Activated naive CD4-positive, alpha-beta T cell treated with anti-CD3 and anti-CD28 coated beads for 36 hours (primary cell): ENCODE results near the gene ACAD9. TPM values are rescaled to one million over a fixed set of nuclear protein-coding genes. Genes with fewer than 3 reads are reported as not detected.

Experiments used
- CTCF ChIA-PET: fragments of 350-600 bp; sonication (Branson Sonifier 250); formaldehyde crosslinking; loops from one replicate; lab custom pipeline; 2021; ENCODE audit warnings: antibody characterized with exemption; lab: Charles Lee
- DNase-seq: peaks from one replicate; pipeline ENCODE4 v3.0.0-alpha.2; 2020
- H3K27ac Mint-ChIP-seq: one replicate; pipeline ENCODE4 v1.8.0; 2021; ENCODE audit warnings: mild to moderate bottlenecking, mixed read lengths
- H3K27me3 Mint-ChIP-seq: one replicate; pipeline ENCODE4 v1.8.0; 2021; ENCODE audit warnings: low read depth, mixed read lengths
- H3K36me3 Mint-ChIP-seq: one replicate; pipeline ENCODE4 v1.8.0; 2021; ENCODE audit warnings: low read depth, mixed read lengths
- H3K4me1 Mint-ChIP-seq: one replicate; pipeline ENCODE4 v1.8.0; 2021; ENCODE audit warnings: low read depth, mixed read lengths
- H3K4me3 Mint-ChIP-seq: one replicate; pipeline ENCODE4 v1.8.0; 2021; ENCODE audit warnings: mild to moderate bottlenecking, moderate library complexity, mixed read lengths
- H3K9me3 Mint-ChIP-seq: one replicate; pipeline ENCODE4 v1.8.0; 2021; ENCODE audit warnings: mixed read lengths
- intact Hi-C: fragments of 100-400 bp; cut with micrococcal nuclease; formaldehyde crosslinking; loops from one replicate; pipeline ENCODE4 v1.15.1; 2023
- total RNA-seq, 2 experiments: library from RNA; stranded (reverse); gene quantifications; one replicate each; pipeline ENCODE4 v1.2.3, GENCODE V29; 2021

The ACAD9 gene
- total RNA-seq, 2 experiments from 2014 or later: 37.0 to 40.6 TPM

GRCh38 chr3:128847666-128848370, 31.6 kb upstream of the ACAD9 start:
- H3K36me3 Mint-ChIP-seq: no peaks in the 10 kb centered on the region
- no peaks in the 10 kb centered on the region for H3K27me3 Mint-ChIP-seq
- intact Hi-C loops: no loop called here
- CTCF ChIA-PET: interaction anchor here (0.6 to 4.6 kb wide), 11 partner anchors 11 to 230 kb away, joined by 3 to 47 read pairs (median 5); no protein-coding TSS in a partner anchor
- H3K4me1 Mint-ChIP-seq: peaks cover 17% of the 10 kb centered on the region
- no peaks in the 10 kb centered on the region for H3K9me3 Mint-ChIP-seq
- no peak overlapping the region for H3K27ac Mint-ChIP-seq
- H3K4me3 Mint-ChIP-seq: no peak overlapping the region
- DNase-seq: no peak

- CTCF ChIA-PET: interaction anchor here (1.0 to 2.4 kb wide), 2 partner anchors 21 to 231 kb away, joined by 3 to 6 read pairs; no protein-coding TSS in a partner anchor
- Mint-ChIP-seq H3K4me1 (peaks cover 17% of the 10 kb centered on the region), H3K4me3 (no peak overlapping the region), H3K36me3 (no peaks in the 10 kb centered on the region), H3K27me3 (no peaks in the 10 kb centered on the region), H3K27ac (no peak overlapping the region), H3K9me3 (peaks cover 3% of the 10 kb centered on the region)
- intact Hi-C loops: no loop called here
- no peak for DNase-seq
Measured at GRCh38 chr3:128848936-128849335, 30.5 kb upstream of the ACAD9 start.

- Mint-ChIP-seq H3K36me3 (peaks cover 7% of the 10 kb centered on the region), H3K4me3 (no peak overlapping the region), H3K27me3 (no peaks in the 10 kb centered on the region), H3K9me3 (peaks cover 12% of the 10 kb centered on the region), H3K27ac (no peak overlapping the region), H3K4me1 (peaks cover 17% of the 10 kb centered on the region)
- DNase-seq: peak; percentile 35
- intact Hi-C loops: no loop called here
- CTCF ChIA-PET: interaction anchor here (1.0 kb wide), 1 partner anchor 18 kb away, joined by 3 read pairs; no protein-coding TSS in a partner anchor
Measured at GRCh38 chr3:128849911-128850455, 29.4 kb upstream of the ACAD9 start.

DNA sequence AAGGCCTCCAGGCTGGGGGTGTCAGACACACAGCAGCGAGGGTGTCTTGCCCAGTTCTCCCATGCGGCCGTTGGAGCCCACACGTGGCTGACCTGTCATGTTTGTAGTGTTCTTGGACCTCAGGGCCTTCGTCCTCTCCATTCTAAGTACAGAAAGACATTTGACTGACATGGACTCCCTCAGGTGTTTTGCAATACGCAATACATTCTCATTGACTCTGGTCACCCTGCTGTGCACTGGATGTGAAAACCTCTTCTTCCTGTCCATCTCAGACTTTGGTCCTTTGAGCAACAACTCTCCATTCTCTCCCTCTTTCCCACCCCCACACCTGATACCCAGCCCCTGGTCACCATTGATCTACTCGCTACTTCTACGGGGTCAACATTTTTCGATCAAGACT, 28.9 kb upstream of the ACAD9 start:
- H3K27ac Mint-ChIP-seq: no peak overlapping the region
- peaks cover 12% of the 10 kb centered on the region for H3K4me1 Mint-ChIP-seq
- intact Hi-C loops: no loop called here
- no peaks in the 10 kb centered on the region for H3K27me3 Mint-ChIP-seq
- no peak overlapping the region for H3K4me3 Mint-ChIP-seq
- DNase-seq: no peak
- CTCF ChIA-PET: interaction anchor here (1.0 kb wide), 1 partner anchor 17 kb away, joined by 3 read pairs; no protein-coding TSS in a partner anchor
- H3K9me3 Mint-ChIP-seq: peaks cover 16% of the 10 kb centered on the region
- peaks cover 7% of the 10 kb centered on the region for H3K36me3 Mint-ChIP-seq

DNA sequence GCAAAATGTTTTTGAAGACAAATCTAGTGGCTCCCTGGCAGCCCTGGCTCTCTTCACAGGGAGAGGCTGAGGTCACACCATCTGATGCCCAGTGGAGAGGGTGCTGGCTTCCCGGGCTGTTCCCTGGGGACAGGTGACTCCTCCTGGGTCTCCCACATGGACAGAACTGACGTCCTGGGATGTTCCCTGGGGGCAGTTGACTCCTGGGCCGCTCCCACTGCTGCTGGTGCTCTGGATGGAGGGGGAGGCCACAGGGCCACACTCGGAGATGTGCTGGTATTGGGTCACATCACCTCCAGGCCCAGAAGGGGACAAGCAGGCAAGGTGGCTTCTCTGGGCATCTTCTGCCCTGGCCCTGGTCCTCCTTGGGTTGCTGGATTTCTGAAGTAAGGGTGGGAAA, 27.8 kb upstream of the ACAD9 start:
- no peak for DNase-seq
- CTCF ChIA-PET: interaction anchor here (1.3 kb wide), 1 partner anchor 83 kb away, joined by 5 read pairs; no protein-coding TSS in a partner anchor
- no peak overlapping the region for H3K27ac Mint-ChIP-seq

GRCh38 chr3:128853826-128854225, 25.6 kb upstream of the ACAD9 start:
- intact Hi-C loops: no loop called here

More for the DNA sequence above, 27.8 kb upstream of the ACAD9 start:
- Mint-ChIP-seq H3K36me3 (peaks cover 9% of the 10 kb centered on the region), H3K4me1 (peaks cover 5% of the 10 kb centered on the region), H3K9me3 (peaks cover 16% of the 10 kb centered on the region), H3K27me3 (no peaks in the 10 kb centered on the region), H3K4me3 (no peak overlapping the region)
- intact Hi-C loops: no loop called here

DNA sequence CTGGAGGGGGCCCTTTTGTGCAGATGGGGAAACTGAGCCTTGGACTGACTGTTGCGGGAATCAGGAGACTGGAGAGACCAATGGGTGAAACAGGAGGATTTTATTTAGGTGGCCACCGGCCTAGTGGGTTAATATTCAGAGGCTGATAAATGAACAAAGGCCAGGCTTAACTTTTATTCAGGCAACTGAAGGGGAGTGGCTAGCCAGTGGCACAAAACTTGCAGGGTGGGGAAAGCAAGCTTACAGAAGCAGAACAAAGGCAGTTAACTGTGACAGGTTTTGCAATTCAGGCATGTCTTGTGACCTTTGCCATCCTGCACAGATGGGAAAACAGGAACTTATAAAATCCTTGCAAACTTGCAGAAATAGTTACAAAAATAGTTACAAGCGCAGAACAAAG, 24.9 kb upstream of the ACAD9 start:
- CTCF ChIA-PET: no interaction called here
- intact Hi-C loops: no loop called here
- H3K27me3 Mint-ChIP-seq: no peaks in the 10 kb centered on the region
- no peak overlapping the region for H3K4me3 Mint-ChIP-seq
- no peak for DNase-seq
- peaks cover 12% of the 10 kb centered on the region for H3K36me3 Mint-ChIP-seq
- no peak overlapping the region for H3K27ac Mint-ChIP-seq
- H3K4me1 Mint-ChIP-seq: no peaks in the 10 kb centered on the region
- peaks cover 36% of the 10 kb centered on the region for H3K9me3 Mint-ChIP-seq

More at GRCh38 chr3:128853826-128854225, 25.6 kb upstream of the ACAD9 start:
- Mint-ChIP-seq H3K4me3 (no peak overlapping the region), H3K27ac (no peak overlapping the region), H3K4me1 (no peaks in the 10 kb centered on the region), H3K9me3 (peaks cover 30% of the 10 kb centered on the region), H3K27me3 (no peaks in the 10 kb centered on the region), H3K36me3 (peaks cover 10% of the 10 kb centered on the region)
- CTCF ChIA-PET: no interaction called here
- no peak for DNase-seq

- Mint-ChIP-seq H3K9me3 (peaks cover 47% of the 10 kb centered on the region), H3K36me3 (peaks cover 15% of the 10 kb centered on the region), H3K27me3 (no peaks in the 10 kb centered on the region), H3K4me1 (no peaks in the 10 kb centered on the region), H3K27ac (no peak overlapping the region), H3K4me3 (no peak overlapping the region)
- CTCF ChIA-PET: no interaction called here
- no peak for DNase-seq
- intact Hi-C loops: no loop called here
Measured at GRCh38 chr3:128855569-128855968, 23.9 kb upstream of the ACAD9 start.

GRCh38 chr3:128858167-128858566, 21.3 kb upstream of the ACAD9 start:
- Mint-ChIP-seq H3K27me3 (no peaks in the 10 kb centered on the region), H3K4me1 (no peaks in the 10 kb centered on the region)
- CTCF ChIA-PET: no interaction called here

GRCh38 chr3:128859630-128860029, 19.8 kb upstream of the ACAD9 start:
- CTCF ChIA-PET: no interaction called here
- Mint-ChIP-seq H3K36me3 (peaks cover 13% of the 10 kb centered on the region), H3K27ac (no peak overlapping the region), H3K4me1 (no peaks in the 10 kb centered on the region), H3K9me3 (peaks cover 45% of the 10 kb centered on the region), H3K27me3 (no peaks in the 10 kb centered on the region), H3K4me3 (no peak overlapping the region)
- intact Hi-C loops: no loop called here
- no peak for DNase-seq

More at GRCh38 chr3:128858167-128858566, 21.3 kb upstream of the ACAD9 start:
- DNase-seq: no peak
- Mint-ChIP-seq H3K9me3 (peaks cover 55% of the 10 kb centered on the region), H3K4me3 (no peak overlapping the region), H3K27ac (no peak overlapping the region), H3K36me3 (peaks cover 19% of the 10 kb centered on the region)
- intact Hi-C loops: no loop called here

DNA sequence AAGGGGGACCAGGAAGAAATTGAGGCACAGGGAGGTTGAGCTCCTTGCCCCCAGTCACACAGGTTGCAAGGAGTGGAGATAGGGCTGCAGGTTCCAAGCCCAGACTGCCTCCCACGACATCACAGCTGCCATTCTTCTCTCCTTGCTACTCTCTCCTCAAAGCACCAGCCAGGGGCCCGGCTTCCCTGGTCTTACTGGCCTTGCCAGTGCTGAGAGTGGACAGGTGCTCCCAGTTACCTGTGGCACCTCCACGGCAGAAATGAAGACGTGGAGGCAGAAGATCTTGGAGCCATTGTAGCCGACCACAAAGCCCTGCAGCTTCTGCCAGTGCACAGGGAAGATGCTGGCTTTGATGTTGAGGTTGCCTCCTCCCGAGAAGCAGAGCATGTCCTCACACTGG, 17.9 kb upstream of the ACAD9 start:
- peaks cover 10% of the 10 kb centered on the region for H3K36me3 Mint-ChIP-seq
- no peaks in the 10 kb centered on the region for H3K27me3 Mint-ChIP-seq
- H3K27ac Mint-ChIP-seq: no peak overlapping the region
- DNase-seq: no peak
- H3K4me1 Mint-ChIP-seq: no peaks in the 10 kb centered on the region
- intact Hi-C loops: no loop called here
- CTCF ChIA-PET: no interaction called here
- peaks cover 39% of the 10 kb centered on the region for H3K9me3 Mint-ChIP-seq
- no peak overlapping the region for H3K4me3 Mint-ChIP-seq

DNA sequence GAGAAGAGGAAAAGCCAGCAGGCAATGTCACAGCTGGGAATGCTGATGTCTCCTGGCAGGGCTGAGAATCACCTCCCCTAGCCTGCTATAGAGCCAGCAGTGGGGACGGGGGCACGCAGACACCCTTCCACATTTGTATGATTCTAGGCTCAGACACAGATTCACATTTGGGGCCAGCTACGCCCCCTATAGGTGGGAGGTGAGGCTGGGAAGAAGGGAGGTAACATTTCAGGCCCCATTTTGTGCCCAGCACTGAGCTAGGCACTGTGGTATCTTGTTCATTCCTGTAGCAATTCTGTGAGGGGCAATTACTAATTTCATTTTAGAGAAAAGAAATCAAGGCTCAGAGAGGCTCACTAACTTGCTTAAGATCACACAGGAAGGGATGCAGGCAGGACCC, 15.9 kb upstream of the ACAD9 start:
- no peak overlapping the region for H3K27ac Mint-ChIP-seq
- intact Hi-C loops: no loop called here
- H3K4me1 Mint-ChIP-seq: peaks cover 4% of the 10 kb centered on the region
- no peaks in the 10 kb centered on the region for H3K27me3 Mint-ChIP-seq
- peaks cover 28% of the 10 kb centered on the region for H3K9me3 Mint-ChIP-seq
- H3K4me3 Mint-ChIP-seq: no peak overlapping the region
- DNase-seq: peak; percentile 44
- peaks cover 9% of the 10 kb centered on the region for H3K36me3 Mint-ChIP-seq
- CTCF ChIA-PET: interaction anchor here (0.6 to 1.5 kb wide), 5 partner anchors 12 to 292 kb away, joined by 3 to 6 read pairs (median 3); no protein-coding TSS in a partner anchor
